HEK293 (cell line): ENCODE results near the gene ZNF831.

Experiments
- ZBTB8A ChIP-seq: fragments of 450-650 bp; formaldehyde crosslinking; IDR thresholded peaks from 2 replicates; pipeline ENCODE4 v1.5.1; 2016; ENCODE audit warnings: missing biosample characterization, missing genetic modification characterization
- ZNF174 ChIP-seq: fragments of 450-650 bp; formaldehyde crosslinking; IDR thresholded peaks from 2 replicates; pipeline ENCODE4 v1.5.0; 2017; ENCODE audit warnings: missing biosample characterization, mild to moderate bottlenecking, missing genetic modification characterization
- ZNF626 ChIP-seq: fragments of 450-650 bp; sonication (Bioruptor Pico); formaldehyde crosslinking; IDR thresholded peaks from 2 replicates; pipeline ENCODE4 v1.5.1; 2018; ENCODE audit warnings: missing biosample characterization, missing genetic modification characterization, inconsistent platforms

DNA sequence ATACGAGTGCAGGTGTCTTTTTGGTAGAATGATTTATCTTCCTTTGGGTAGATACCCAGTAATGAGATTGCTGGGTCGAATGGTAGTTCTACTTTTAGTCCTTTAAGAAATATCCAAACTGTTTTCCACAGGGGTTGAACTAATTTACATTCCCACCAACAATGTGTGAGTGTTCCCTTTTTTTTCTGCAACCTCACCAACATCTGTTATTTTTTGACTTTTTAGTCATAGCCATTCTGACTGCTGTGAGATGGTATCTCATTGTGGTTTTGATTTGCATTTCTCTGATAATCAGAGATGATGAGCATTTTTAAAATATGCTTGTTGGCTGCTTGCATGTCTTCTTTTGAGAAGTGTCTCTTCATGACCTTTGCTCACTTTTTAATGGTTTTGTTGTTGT, 1.9 kb upstream of the ZNF831 start:
- TF ChIP-seq ZBTB8A (tag by site-specific recombination) (no peak), ZNF626 (no peak), ZNF174 (tag by site-specific recombination) (no peak)
